Prostate gland (tissue), 2 donors: ENCODE measurements around the gene GTF2A1L. TPM values are rescaled to one million over a fixed set of nuclear protein-coding genes. Genes with fewer than 3 reads are reported as not detected.
"Not testable (repeated sequence)": the region's sequence is repeated elsewhere in the genome, so short reads cannot be mapped to it uniquely, and the experiment has no call there.

Source experiments
- DNase-seq: peaks from one replicate; pipeline ENCODE4 v3.0.0-alpha.2; 2019; ENCODE audit warnings: low spot score
- H3K27ac ChIP-seq, 2 donors: fragments of 200-600 bp; sonication (generic); 2 replicates each; pipeline ENCODE4 v1.5.1; 2017 to 2019
- H3K27me3 ChIP-seq: fragments of 200-600 bp; sonication (generic); replicated peaks from 2 replicates; pipeline ENCODE4 v1.5.1; 2019; ENCODE audit not compliant: insufficient read depth
- H3K36me3 ChIP-seq, 2 donors: fragments of 200-600 bp; sonication (generic); 1 replicate in 1 of 2; 2 replicates in 1 of 2; pipeline versions ENCODE4 v1.5.1 to v1.8.1; 2017 to 2019
- H3K4me1 ChIP-seq: fragments of 200-600 bp; sonication (generic); replicated peaks from 2 replicates; pipeline ENCODE4 v1.5.1; 2019
- H3K4me3 ChIP-seq, 2 donors: fragments of 200-600 bp; sonication (generic); 2 replicates each; pipeline ENCODE4 v1.5.1; 2017 to 2019
- H3K9me3 ChIP-seq: fragments of 200-600 bp; sonication (generic); 2 replicates; pipeline ENCODE4 v1.5.1; 2017
- CTCF ChIP-seq, 4 experiments: fragments of 200-600 bp in 2 of 4; fragments of 450-650 bp in 2 of 4; sonication (generic) in 2 of 4; IDR thresholded peaks; 1 replicate in 3 of 4; 2 replicates in 1 of 4; pipeline ENCODE4 v1.5.1; 2016 to 2019; ENCODE audit warnings: antibody characterized with exemption in 4 of 4, mild to moderate bottlenecking in 2 of 4, moderate library complexity in 2 of 4
- POLR2A ChIP-seq: fragments of 450-650 bp; IDR thresholded peaks from one replicate; pipeline ENCODE4 v1.6.1; 2016; ENCODE audit warnings: antibody characterized with exemption, mild to moderate bottlenecking
- POLR2AphosphoS5 ChIP-seq: sonication (generic); formaldehyde crosslinking; IDR thresholded peaks from one replicate; pipeline ENCODE4 v1.6.1; 2017; ENCODE audit warnings: antibody characterized with exemption
- WGBS: methylation state at CpG from one replicate; pipeline ENCODE4 v1.1.5; 2018; 5-methylcytosine and 5-hydroxymethylcytosine counted together
- intact Hi-C: fragments of 100-400 bp; cut with DNase I; formaldehyde crosslinking; loops from one replicate; pipeline ENCODE4 v1.14.2; 2022
- total RNA-seq, 2 donors: library from RNA; depleted of rRNA; stranded (reverse); fragments of >200 nt; gene quantifications; one replicate each; pipeline ENCODE4 v1.1.0, GENCODE V29; 2016

GTF2A1L gene
- total RNA-seq, 2 donors from 2014 or later: 0.68 to 3.6 TPM

- 66% methylated on average over 7 of the region's 7 CpGs for WGBS
- H3K27ac ChIP-seq: no peak overlapping the region
- no peaks in the 10 kb centered on the region for H3K36me3 ChIP-seq
- H3K27me3 ChIP-seq: no peaks in the 10 kb centered on the region
- H3K9me3 ChIP-seq: no peaks in the 10 kb centered on the region
- intact Hi-C loops: no loop called here
- H3K4me3 ChIP-seq: no peak overlapping the region
- TF ChIP-seq CTCF (IDR thresholded peaks at IDR 0.05): no peak
- no peak for TF ChIP-seq POLR2A
- no peak for TF ChIP-seq POLR2AphosphoS5
- H3K4me1 ChIP-seq: no peaks in the 10 kb centered on the region
- no peak for DNase-seq
Measured at GRCh38 chr2:48601349-48601748, 16.3 kb upstream of the GTF2A1L start.

GRCh38 chr2:48605482-48606175, 12.0 kb upstream of the GTF2A1L start:
- TF ChIP-seq CTCF (IDR thresholded peaks at IDR 0.05) (no peak), POLR2A (no peak), POLR2AphosphoS5 (no peak)
- Histone ChIP-seq H3K4me3 (no peak overlapping the region), H3K27ac (no peak overlapping the region), H3K27me3 (no peaks in the 10 kb centered on the region), H3K4me1 (no peaks in the 10 kb centered on the region), H3K9me3 (no peaks in the 10 kb centered on the region), H3K36me3 (no peaks in the 10 kb centered on the region)
- no peak for DNase-seq
- 91% methylated on average over 5 of the region's 5 CpGs for WGBS
- intact Hi-C loops: no loop called here

- TF ChIP-seq CTCF (IDR thresholded peaks at IDR 0.05) (no peak), POLR2AphosphoS5 (no peak), POLR2A (no peak)
- DNase-seq: no peak
- no peaks in the 10 kb centered on the region for H3K27me3 ChIP-seq
- H3K4me1 ChIP-seq: no peaks in the 10 kb centered on the region
- H3K9me3 ChIP-seq: no peaks in the 10 kb centered on the region
- no peaks in the 10 kb centered on the region for H3K36me3 ChIP-seq
- intact Hi-C loops: no loop called here
- 67% methylated on average over 10 of the region's 10 CpGs for WGBS
- no peak overlapping the region for H3K27ac ChIP-seq
- no peak overlapping the region for H3K4me3 ChIP-seq
Measured at GRCh38 chr2:48607307-48608014, 10.2 kb upstream of the GTF2A1L start.

- no peaks in the 10 kb centered on the region for H3K27me3 ChIP-seq
- no peak overlapping the region for H3K27ac ChIP-seq
- TF ChIP-seq POLR2AphosphoS5 (no peak), POLR2A (no peak), CTCF (IDR thresholded peaks at IDR 0.05) (no peak)
- no peaks in the 10 kb centered on the region for H3K4me1 ChIP-seq
- intact Hi-C loops: no loop called here
- H3K9me3 ChIP-seq: no peaks in the 10 kb centered on the region
- H3K4me3 ChIP-seq: no peak overlapping the region
- 89% methylated on average over 2 of the region's 2 CpGs for WGBS
- H3K36me3 ChIP-seq: no peaks in the 10 kb centered on the region
- no peak for DNase-seq
Measured at GRCh38 chr2:48613211-48613610, 4.4 kb upstream of the GTF2A1L start.

GRCh38 chr2:48614581-48614980, 3.1 kb upstream of the GTF2A1L start:
- H3K9me3 ChIP-seq, H3K27ac ChIP-seq, DNase-seq, H3K27me3 ChIP-seq, intact Hi-C loops, H3K4me1 ChIP-seq, H3K36me3 ChIP-seq, H3K4me3 ChIP-seq: not testable (repeated sequence)
- 95% methylated on average over 27 of the region's 35 CpGs for WGBS
